Gastroesophageal sphincter (tissue), 4 donors: ENCODE data around the gene KRTAP5-3. TPM values are rescaled to one million over a fixed set of nuclear protein-coding genes. Genes with fewer than 3 reads are reported as not detected.
A peak's percentile ranks its signal among the peaks of the same experiment; 100 is the strongest.

Experiments
- ATAC-seq: fragments of 150-250 bp; one replicate; pipeline ENCODE4 v1.9.1; 2016; ENCODE audit warnings: mild to moderate bottlenecking, moderate library complexity
- H3K27ac ChIP-seq, 4 donors: fragments of 200-600 bp; sonication (generic) in 3 of 4; 1 replicate in 3 of 4; 2 replicates in 1 of 4; pipeline ENCODE4 v1.5.1; 2016 to 2019
- H3K27me3 ChIP-seq: fragments of 200-600 bp; sonication (generic); one replicate; pipeline ENCODE4 v1.5.1; 2019
- H3K36me3 ChIP-seq, 2 donors: fragments of 200-600 bp; sonication (generic); one replicate each; pipeline ENCODE4 v1.5.1; 2019; ENCODE audit warnings: control low read depth in 1 of 2
- H3K4me1 ChIP-seq, 3 donors: fragments of 200-600 bp; sonication (generic); 1 replicate in 2 of 3; 2 replicates in 1 of 3; pipeline ENCODE4 v1.5.1; 2016 to 2019; ENCODE audit warnings: control low read depth in 2 of 3
- H3K4me3 ChIP-seq, 2 donors: fragments of 200-600 bp; sonication (generic); one replicate each; pipeline ENCODE4 v1.5.1; 2019; ENCODE audit warnings: mild to moderate bottlenecking in 1 of 2, moderate library complexity in 1 of 2
- H3K9me3 ChIP-seq, 3 donors: fragments of 200-600 bp; sonication (generic); one replicate each; pipeline ENCODE4 v1.5.1; 2017 to 2019; ENCODE audit warnings: control low read depth in 2 of 3
- CTCF ChIP-seq, 4 experiments: fragments of 200-600 bp in 2 of 4; fragments of 450-650 bp in 2 of 4; sonication (generic) in 1 of 4; IDR thresholded peaks; one replicate each; pipeline ENCODE4 v1.5.1; 2017 to 2019; ENCODE audit warnings: antibody characterized with exemption in 4 of 4, mild to moderate bottlenecking in 2 of 4, moderate library complexity in 2 of 4
- EP300 ChIP-seq: sonication (generic); formaldehyde crosslinking; IDR thresholded peaks from one replicate; pipeline ENCODE4 v1.6.1; 2017; ENCODE audit warnings: antibody characterized with exemption, mild to moderate bottlenecking
- POLR2A ChIP-seq, 2 donors: fragments of 450-650 bp; IDR thresholded peaks; one replicate each; pipeline ENCODE4 v1.6.1; 2017; ENCODE audit warnings: antibody characterized with exemption in 2 of 2, mild to moderate bottlenecking in 2 of 2, moderate library complexity in 1 of 2
- POLR2AphosphoS5 ChIP-seq: sonication (generic); formaldehyde crosslinking; IDR thresholded peaks from one replicate; pipeline ENCODE4 v1.6.1; 2017; ENCODE audit warnings: antibody characterized with exemption
- WGBS, 2 donors: methylation state at CpG; one replicate each; pipeline ENCODE4 v1.1.5; 2018; ENCODE audit warnings: low coverage in 1 of 2; 5-methylcytosine and 5-hydroxymethylcytosine counted together
- total RNA-seq, 4 donors: library from RNA; depleted of rRNA; stranded (reverse); fragments of >200 nt; gene quantifications; one replicate each; pipeline ENCODE4 v1.1.0, GENCODE V29; 2016

KRTAP5-3 gene
- total RNA-seq, 4 donors from 2014 or later = not detected

GRCh38 chr11:1642288-1643145 is 34.3 kb upstream of the KRTAP5-3 start:
- TF ChIP-seq POLR2A (IDR thresholded peaks at IDR 0.05) (no peak), CTCF (IDR thresholded peaks at IDR 0.05) (no peak), POLR2AphosphoS5 (no peak), EP300 (no peak)
- H3K27me3 ChIP-seq = peaks cover 57% of the 10 kb centered on the region
- no peaks in the 10 kb centered on the region for H3K36me3 ChIP-seq
- no peaks in the 10 kb centered on the region for H3K4me1 ChIP-seq
- 60 to 65% methylated on average over 2 to 4 of the region's 29 CpGs for WGBS, 2 donors
- no peak overlapping the region for H3K27ac ChIP-seq
- no peaks in the 10 kb centered on the region for H3K9me3 ChIP-seq
- no peak for ATAC-seq
- no peak overlapping the region for H3K4me3 ChIP-seq

GRCh38 chr11:1641096-1641495 is 32.8 kb upstream of the KRTAP5-3 start:
- no peak overlapping the region for H3K27ac ChIP-seq
- H3K4me3 ChIP-seq = no peak overlapping the region
- H3K4me1 ChIP-seq = no peaks in the 10 kb centered on the region
- H3K27me3 ChIP-seq = peaks cover 68% of the 10 kb centered on the region
- TF ChIP-seq EP300 = no peak
- no peak for TF ChIP-seq POLR2A (IDR thresholded peaks at IDR 0.05)
- no peak for TF ChIP-seq POLR2AphosphoS5
- TF ChIP-seq CTCF (IDR thresholded peaks at IDR 0.05) = no peak
- WGBS, 2 donors = 90% methylated on average over 2 of the region's 15 CpGs; no CpG with 5 or more reads in 1 of the 2 donors
- no peaks in the 10 kb centered on the region for H3K36me3 ChIP-seq
- H3K9me3 ChIP-seq = no peaks in the 10 kb centered on the region
- ATAC-seq = no peak

GRCh38 chr11:1640076-1640946 is 32.0 kb upstream of the KRTAP5-3 start:
- TF ChIP-seq EP300 = no peak
- TF ChIP-seq CTCF (IDR thresholded peaks at IDR 0.05) = peak in 3 of 4 experiments; percentile 29 to 70 (median 51)
- no peak overlapping the region for H3K4me3 ChIP-seq
- ATAC-seq = peak; percentile 39
- H3K4me1 ChIP-seq = no peaks in the 10 kb centered on the region
- H3K9me3 ChIP-seq = no peaks in the 10 kb centered on the region
- 65 to 76% methylated on average over 4 to 10 of the region's 32 CpGs for WGBS, 2 donors
- H3K27me3 ChIP-seq = peaks cover 68% of the 10 kb centered on the region
- H3K36me3 ChIP-seq = no peaks in the 10 kb centered on the region
- H3K27ac ChIP-seq = no peak overlapping the region

GRCh38 chr11:1639666-1640065 is 31.4 kb upstream of the KRTAP5-3 start:
- Histone ChIP-seq H3K36me3 (no peaks in the 10 kb centered on the region), H3K27ac (no peak overlapping the region), H3K4me1 (no peaks in the 10 kb centered on the region), H3K4me3 (no peak overlapping the region), H3K9me3 (no peaks in the 10 kb centered on the region), H3K27me3 (peaks cover 63% of the 10 kb centered on the region)
- ATAC-seq = no peak
- TF ChIP-seq CTCF (IDR thresholded peaks at IDR 0.05) (no peak), EP300 (no peak), POLR2AphosphoS5 (no peak), POLR2A (IDR thresholded peaks at IDR 0.05) (no peak)
- 33 to 38% methylated on average over 4 to 13 of the region's 15 CpGs for WGBS, 2 donors
